Loucy (cell line): Measurements from ENCODE around the gene IGSF6.
A peak's percentile ranks its signal among the peaks of the same experiment; 100 is the strongest.

Experiments
- H2AFZ ChIP-seq: fragments of 200-600 bp; sonication (generic); 2 replicates; pipeline ENCODE4 v1.6.0; 2016; ENCODE audit warnings: antibody characterized with exemption, mild to moderate bottlenecking, low read length, moderate library complexity
- H3F3A ChIP-seq: fragments of 200-600 bp; 2 replicates; pipeline ENCODE4 v1.6.0; 2016; ENCODE audit warnings: antibody characterized with exemption, low read depth, mild to moderate bottlenecking
- H3K27me3 ChIP-seq: fragments of 200-600 bp; sonication (generic); 2 replicates; pipeline ENCODE4 v1.6.1; 2014; ENCODE audit warnings: low read length, mild to moderate bottlenecking; ENCODE audit not compliant: insufficient read depth, poor library complexity, severe bottlenecking
- H3K36me3 ChIP-seq: fragments of 200-600 bp; sonication (generic); 2 replicates; pipeline ENCODE4 v1.6.1; 2016; ENCODE audit warnings: low read length; ENCODE audit not compliant: insufficient read depth
- H3K4me1 ChIP-seq: fragments of 200-600 bp; sonication (generic); 2 replicates; pipeline ENCODE4 v1.5.1; 2014; ENCODE audit warnings: low read length, mild to moderate bottlenecking; ENCODE audit not compliant: insufficient read depth, poor library complexity, severe bottlenecking
- H3K4me2 ChIP-seq: fragments of 200-600 bp; sonication (generic); 2 replicates; pipeline ENCODE4 v1.6.0; 2014; ENCODE audit warnings: antibody characterized with exemption, low read length, low read depth, mild to moderate bottlenecking; ENCODE audit not compliant: poor library complexity, severe bottlenecking
- H3K4me3 ChIP-seq: fragments of 200-600 bp; sonication (generic); 2 replicates; pipeline ENCODE4 v1.5.1; 2014; ENCODE audit warnings: low read length, mild to moderate bottlenecking, mixed read lengths; ENCODE audit not compliant: poor library complexity, severe bottlenecking
- H3K79me2 ChIP-seq: fragments of 200-600 bp; sonication (generic); 2 replicates; pipeline ENCODE4 v1.6.1; 2014; ENCODE audit warnings: low read length; ENCODE audit not compliant: insufficient read depth
- H3K9ac ChIP-seq: fragments of 200-600 bp; sonication (generic); 2 replicates; pipeline ENCODE4 v1.6.0; 2014; ENCODE audit warnings: mild to moderate bottlenecking, low read depth, low read length, moderate library complexity; ENCODE audit not compliant: poor library complexity, severe bottlenecking
- H3K9me2 ChIP-seq: fragments of 200-600 bp; sonication (generic); replicated peaks from 2 replicates; pipeline ENCODE4 v1.6.1; 2016; ENCODE audit warnings: low read depth, low read length, mixed read lengths
- H3K9me3 ChIP-seq: fragments of 200-600 bp; sonication (generic); 2 replicates; pipeline ENCODE4 v1.6.1; 2014; ENCODE audit warnings: mild to moderate bottlenecking, antibody characterized with exemption, low read length, low read depth; ENCODE audit not compliant: insufficient read depth
- H4K20me1 ChIP-seq: fragments of 200-600 bp; sonication (generic); 2 replicates; pipeline ENCODE4 v1.6.0; 2014; ENCODE audit warnings: antibody characterized with exemption, low read length, mild to moderate bottlenecking; ENCODE audit not compliant: insufficient read depth, poor library complexity, severe bottlenecking
- CTCF ChIP-seq: fragments of 200-600 bp; sonication (generic); conservative IDR thresholded peaks from 2 replicates; pipeline ENCODE4 v1.5.1; 2014; ENCODE audit warnings: mild to moderate bottlenecking, antibody characterized with exemption, low read length
- EZH2phosphoT487 ChIP-seq: fragments of 200-600 bp; IDR thresholded peaks from 2 replicates; pipeline ENCODE4 v1.6.1; 2018; ENCODE audit warnings: antibody characterized with exemption, mild to moderate bottlenecking, moderate library complexity, borderline replicate concordance

The IGSF6 gene

GRCh38 chr16:21611198-21611555 is 41.2 kb downstream of the IGSF6 start:
- H2AFZ ChIP-seq, result no peak overlapping the region
- peaks cover 5% of the 10 kb centered on the region; the same call in 1 of the 2 replicates for H3K36me3 ChIP-seq
- H3K9ac ChIP-seq, result no peak overlapping the region
- no peaks in the 10 kb centered on the region for H3K27me3 ChIP-seq
- peaks cover 69% of the 10 kb centered on the region for H3K4me1 ChIP-seq
- TF ChIP-seq EZH2phosphoT487 (no peak), CTCF (no peak)
- 0 out of 2 replicates have a peak, but pooled peaks cover 8% of the 10 kb centered on the region for H3F3A ChIP-seq
- H3K79me2 ChIP-seq, result peaks cover 99% of the 10 kb centered on the region
- no peak overlapping the region for H3K4me3 ChIP-seq
- peaks cover 62% of the 10 kb centered on the region for H4K20me1 ChIP-seq
- H3K4me2 ChIP-seq, result no peak overlapping the region
- H3K9me3 ChIP-seq, result no peaks in the 10 kb centered on the region
- no peaks in the 10 kb centered on the region for H3K9me2 ChIP-seq

DNA sequence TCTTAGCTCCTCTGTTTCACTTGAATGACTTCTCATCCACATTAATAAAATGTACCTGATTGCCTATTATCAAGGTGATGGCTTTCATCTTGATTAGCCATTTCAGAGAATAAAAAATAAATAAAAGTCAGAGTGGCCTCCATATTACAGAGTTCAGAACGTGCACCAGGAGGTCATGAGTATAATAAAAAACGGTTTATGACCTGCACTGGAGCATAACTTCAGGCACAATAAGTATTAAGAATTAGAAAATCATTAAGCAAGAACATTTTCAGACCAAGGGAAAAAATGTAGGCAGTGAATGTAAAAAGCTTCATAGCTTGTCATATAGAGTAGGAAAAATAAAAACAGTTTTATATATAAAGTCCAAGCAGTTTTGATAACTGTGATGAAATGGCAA is 41.6 kb downstream of the IGSF6 start:
- H3K36me3 ChIP-seq, result peaks cover 5% of the 10 kb centered on the region; the same call in 1 of the 2 replicates
- no peaks in the 10 kb centered on the region for H3K9me3 ChIP-seq
- H3K4me1 ChIP-seq, result peaks cover 65% of the 10 kb centered on the region
- H4K20me1 ChIP-seq, result peaks cover 59% of the 10 kb centered on the region
- H3K79me2 ChIP-seq, result peaks cover 98% of the 10 kb centered on the region
- H3K9ac ChIP-seq, result no peak overlapping the region
- H3K27me3 ChIP-seq, result no peaks in the 10 kb centered on the region
- H3K4me2 ChIP-seq, result peak overlapping the region; percentile 62
- 0 out of 2 replicates have a peak, but pooled peaks cover 8% of the 10 kb centered on the region for H3F3A ChIP-seq
- H3K4me3 ChIP-seq, result no peak overlapping the region
- no peak overlapping the region for H2AFZ ChIP-seq
- no peaks in the 10 kb centered on the region for H3K9me2 ChIP-seq
- TF ChIP-seq CTCF (no peak), EZH2phosphoT487 (no peak)

DNA sequence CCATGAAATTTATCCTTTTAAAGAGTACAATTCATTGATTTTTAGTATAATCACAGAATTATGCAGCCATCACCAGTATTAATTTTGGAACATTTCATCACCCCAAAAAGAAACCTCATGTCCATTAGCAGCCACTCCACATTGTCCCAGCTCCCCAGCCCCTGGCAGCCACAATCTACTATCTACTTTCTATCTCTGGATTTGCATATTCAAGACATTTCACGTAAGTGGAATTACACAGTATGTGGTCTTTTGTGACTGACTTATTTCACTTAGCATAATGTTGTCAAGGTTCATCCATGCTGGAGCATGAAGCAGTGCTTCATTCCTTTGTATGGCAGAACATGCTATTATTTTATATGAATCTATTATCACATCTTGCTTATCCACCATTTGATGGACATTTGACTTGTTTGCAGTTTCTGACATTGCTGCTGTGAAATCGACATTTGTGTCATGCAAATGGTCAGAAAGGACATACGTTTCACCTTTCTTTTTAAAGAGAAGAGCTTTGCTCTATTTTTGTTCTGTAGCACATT is 42.3 kb downstream of the IGSF6 start:
- Histone ChIP-seq H3K9me2 (no peaks in the 10 kb centered on the region), H3K4me3 (no peak overlapping the region), H3K9me3 (no peaks in the 10 kb centered on the region), H3K79me2 (peaks cover 98% of the 10 kb centered on the region), H3F3A (0 out of 2 replicates have a peak, but pooled peaks cover 8% of the 10 kb centered on the region), H2AFZ (no peak overlapping the region), H3K36me3 (peaks cover 5% of the 10 kb centered on the region; the same call in 1 of the 2 replicates), H3K4me1 (peaks cover 64% of the 10 kb centered on the region), H3K27me3 (no peaks in the 10 kb centered on the region), H3K4me2 (peak overlapping the region; percentile 62), H3K9ac (no peak overlapping the region), H4K20me1 (peaks cover 59% of the 10 kb centered on the region)
- TF ChIP-seq CTCF, result no peak
